Uterus (tissue), 2 donors: ENCODE data around the gene TRIP6.

Experiments
- POLR2A ChIP-seq, 2 donors: fragments of 450-650 bp; IDR thresholded peaks; one replicate each; pipeline ENCODE4 v1.6.1; 2016; ENCODE audit warnings: antibody characterized with exemption in 2 of 2, mild to moderate bottlenecking in 1 of 2, moderate library complexity in 1 of 2
- TF ChIP-seq, protein P1 (sequence below), 4 experiments: fragments of 200-600 bp in 2 of 4; fragments of 450-650 bp in 2 of 4; sonication (generic) in 2 of 4; IDR thresholded peaks; one replicate each; pipeline ENCODE4 v1.5.1; 2016 to 2019; ENCODE audit warnings: antibody characterized with exemption in 4 of 4, mild to moderate bottlenecking in 2 of 4, moderate library complexity in 1 of 4

DNA sequence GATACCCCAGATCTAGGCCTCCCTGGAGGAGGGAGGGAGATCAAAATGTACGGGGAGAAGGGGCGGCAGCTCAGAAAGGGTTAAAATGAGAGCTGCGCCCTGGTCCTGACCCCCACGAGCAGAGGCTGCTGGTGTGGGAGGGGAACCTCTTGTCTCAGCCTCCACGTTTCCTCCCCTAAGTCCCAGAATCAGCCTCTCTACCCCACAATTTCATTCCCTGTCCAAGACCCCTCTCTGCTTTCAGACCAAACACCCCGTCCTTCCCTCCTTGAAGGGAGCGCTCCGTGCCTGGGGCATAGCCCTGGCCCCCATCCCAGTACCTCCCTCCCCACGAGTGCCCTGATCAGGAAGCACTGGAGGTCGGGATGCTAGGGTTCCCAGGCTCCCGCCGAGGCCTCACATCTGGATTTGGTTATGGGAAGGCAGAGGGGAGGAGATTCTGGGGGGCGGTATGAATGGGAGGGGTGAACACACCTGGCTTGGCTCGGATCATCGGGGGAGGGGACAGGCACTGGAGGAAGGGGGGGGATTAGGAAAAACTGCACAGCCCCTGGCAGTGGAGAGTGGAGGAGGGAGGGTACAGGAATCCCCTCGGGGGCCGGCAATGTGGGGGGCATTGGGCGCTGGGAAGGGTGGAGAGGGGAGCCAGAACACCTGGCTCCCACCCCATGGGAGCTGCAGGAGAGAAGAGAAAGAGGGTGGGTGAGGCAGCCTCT, 42.5 kb upstream of the TRIP6 start:
- TF ChIP-seq, protein P1, sequence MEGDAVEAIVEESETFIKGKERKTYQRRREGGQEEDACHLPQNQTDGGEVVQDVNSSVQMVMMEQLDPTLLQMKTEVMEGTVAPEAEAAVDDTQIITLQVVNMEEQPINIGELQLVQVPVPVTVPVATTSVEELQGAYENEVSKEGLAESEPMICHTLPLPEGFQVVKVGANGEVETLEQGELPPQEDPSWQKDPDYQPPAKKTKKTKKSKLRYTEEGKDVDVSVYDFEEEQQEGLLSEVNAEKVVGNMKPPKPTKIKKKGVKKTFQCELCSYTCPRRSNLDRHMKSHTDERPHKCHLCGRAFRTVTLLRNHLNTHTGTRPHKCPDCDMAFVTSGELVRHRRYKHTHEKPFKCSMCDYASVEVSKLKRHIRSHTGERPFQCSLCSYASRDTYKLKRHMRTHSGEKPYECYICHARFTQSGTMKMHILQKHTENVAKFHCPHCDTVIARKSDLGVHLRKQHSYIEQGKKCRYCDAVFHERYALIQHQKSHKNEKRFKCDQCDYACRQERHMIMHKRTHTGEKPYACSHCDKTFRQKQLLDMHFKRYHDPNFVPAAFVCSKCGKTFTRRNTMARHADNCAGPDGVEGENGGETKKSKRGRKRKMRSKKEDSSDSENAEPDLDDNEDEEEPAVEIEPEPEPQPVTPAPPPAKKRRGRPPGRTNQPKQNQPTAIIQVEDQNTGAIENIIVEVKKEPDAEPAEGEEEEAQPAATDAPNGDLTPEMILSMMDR (IDR thresholded peaks at IDR 0.05): no peak
- TF ChIP-seq POLR2A (IDR thresholded peaks at IDR 0.05): no peak
